ACC112 (cell line): Measurements from ENCODE around the gene EID2.
A peak's percentile ranks its signal among the peaks of the same experiment; 100 is the strongest.

Experiments used
- H2AFZ ChIP-seq: fragments of 200-600 bp; sonication (generic); one replicate; pipeline ENCODE4 v1.6.0; 2017; ENCODE audit warnings: antibody characterized with exemption, low read length; ENCODE audit not compliant: unreplicated experiment
- H3K27ac ChIP-seq: fragments of 200-600 bp; sonication (generic); 2 replicates; pipeline ENCODE4 v1.5.1; 2014; ENCODE audit warnings: low read depth, mild to moderate bottlenecking, antibody characterized with exemption, low read length, moderate library complexity
- H3K27me3 ChIP-seq: fragments of 200-600 bp; sonication (generic); 2 replicates; pipeline ENCODE4 v1.6.1; 2014; ENCODE audit warnings: mild to moderate bottlenecking, antibody characterized with exemption, low read length, moderate library complexity, mixed read lengths; ENCODE audit not compliant: insufficient read depth
- H3K36me3 ChIP-seq: fragments of 200-600 bp; sonication (generic); 2 replicates; pipeline ENCODE4 v1.6.1; 2016; ENCODE audit warnings: mild to moderate bottlenecking, antibody characterized with exemption, low read length, moderate library complexity, mixed read lengths; ENCODE audit not compliant: insufficient read depth
- H3K4me1 ChIP-seq: fragments of 200-600 bp; sonication (generic); one replicate; pipeline ENCODE4 v1.6.1; 2016; ENCODE audit warnings: low read length, mixed read lengths; ENCODE audit not compliant: insufficient read depth, unreplicated experiment, control insufficient read depth
- H3K4me3 ChIP-seq: fragments of 200-600 bp; sonication (generic); 2 replicates; pipeline ENCODE4 v1.5.1; 2014; ENCODE audit warnings: mild to moderate bottlenecking, low read depth, low read length
- H3K79me2 ChIP-seq: fragments of 200-600 bp; sonication (generic); one replicate; pipeline ENCODE4 v1.6.0; 2016; ENCODE audit warnings: low read length; ENCODE audit not compliant: control insufficient read depth, unreplicated experiment, insufficient read depth

Gene EID2

GRCh38 chr19:39501340-39501739 lies 38.6 kb downstream of the EID2 start:
- Histone ChIP-seq H3K4me3 (no peak overlapping the region), H3K27ac (no peak overlapping the region), H3K79me2 (no peaks in the 10 kb centered on the region), H3K4me1 (peaks cover 5% of the 10 kb centered on the region), H3K36me3 (no peaks in the 10 kb centered on the region), H2AFZ (no peak overlapping the region), H3K27me3 (peaks cover 30% of the 10 kb centered on the region)

GRCh38 chr19:39500543-39500942 lies 39.4 kb downstream of the EID2 start:
- no peaks in the 10 kb centered on the region for H3K36me3 ChIP-seq
- no peak overlapping the region for H3K27ac ChIP-seq
- peaks cover 30% of the 10 kb centered on the region for H3K27me3 ChIP-seq
- H3K4me1 ChIP-seq, result peaks cover 5% of the 10 kb centered on the region
- no peak overlapping the region for H3K4me3 ChIP-seq
- no peak overlapping the region for H2AFZ ChIP-seq
- no peaks in the 10 kb centered on the region for H3K79me2 ChIP-seq

- H3K79me2 ChIP-seq, result no peaks in the 10 kb centered on the region
- no peaks in the 10 kb centered on the region for H3K36me3 ChIP-seq
- H3K27me3 ChIP-seq, result peaks cover 30% of the 10 kb centered on the region
- H3K4me1 ChIP-seq, result peaks cover 5% of the 10 kb centered on the region
- H2AFZ ChIP-seq, result no peak overlapping the region
- no peak overlapping the region for H3K27ac ChIP-seq
- H3K4me3 ChIP-seq, result no peak overlapping the region
Observed at GRCh38 chr19:39499932-39500331, 40.0 kb downstream of the EID2 start.

- Histone ChIP-seq H3K4me3 (peak within 1 kb of the TSS; percentile 69), H3K79me2 (no peaks in the 10 kb centered on the region), H2AFZ (peak within 1 kb of the TSS; percentile 50), H3K36me3 (no peaks in the 10 kb centered on the region), H3K4me1 (peaks cover 5% of the 10 kb centered on the region), H3K27me3 (peaks cover 30% of the 10 kb centered on the region), H3K27ac (no peak within 1 kb of the TSS)
Observed at GRCh38 chr19:39498798-39499642, 40.9 kb downstream of the EID2 start, which contains the start of gene DLL3. DLL3 (plus strand) TSS chr19:39498947; CDS start chr19:39498975, 28 bp downstream.

GRCh38 chr19:39497996-39498797 lies 41.8 kb downstream of the EID2 start:
- Histone ChIP-seq H3K4me1 (peaks cover 5% of the 10 kb centered on the region), H3K27me3 (peaks cover 30% of the 10 kb centered on the region), H3K36me3 (no peaks in the 10 kb centered on the region), H2AFZ (peak overlapping the region; percentile 50), H3K79me2 (no peaks in the 10 kb centered on the region), H3K27ac (no peak overlapping the region), H3K4me3 (peak overlapping the region; percentile 69)

- Histone ChIP-seq H3K27me3 (peaks cover 30% of the 10 kb centered on the region), H3K4me3 (peak overlapping the region; percentile 69; the same call in 1 of the 2 replicates), H3K27ac (no peak overlapping the region), H3K36me3 (no peaks in the 10 kb centered on the region), H2AFZ (peak overlapping the region; percentile 50), H3K4me1 (peaks cover 5% of the 10 kb centered on the region), H3K79me2 (no peaks in the 10 kb centered on the region)
Observed at GRCh38 chr19:39497701-39497995, 42.3 kb downstream of the EID2 start.

- H3K27ac ChIP-seq, result no peak overlapping the region
- no peak overlapping the region for H2AFZ ChIP-seq
- no peak overlapping the region for H3K4me3 ChIP-seq
- peaks cover 5% of the 10 kb centered on the region for H3K4me1 ChIP-seq
- H3K36me3 ChIP-seq, result no peaks in the 10 kb centered on the region
- no peaks in the 10 kb centered on the region for H3K79me2 ChIP-seq
- H3K27me3 ChIP-seq, result peaks cover 30% of the 10 kb centered on the region
Observed at GRCh38 chr19:39496063-39496462, 43.9 kb downstream of the EID2 start.

- no peaks in the 10 kb centered on the region for H3K36me3 ChIP-seq
- H3K4me1 ChIP-seq, result peaks cover 5% of the 10 kb centered on the region
- no peak overlapping the region for H2AFZ ChIP-seq
- no peak overlapping the region for H3K27ac ChIP-seq
- H3K4me3 ChIP-seq, result no peak overlapping the region
- H3K27me3 ChIP-seq, result peaks cover 19% of the 10 kb centered on the region
- no peaks in the 10 kb centered on the region for H3K79me2 ChIP-seq
Observed at GRCh38 chr19:39494661-39495060, 45.3 kb downstream of the EID2 start.

- Histone ChIP-seq H3K36me3 (no peaks in the 10 kb centered on the region), H3K27me3 (peaks cover 2% of the 10 kb centered on the region; the same call in 1 of the 2 replicates), H3K27ac (no peak overlapping the region), H3K79me2 (no peaks in the 10 kb centered on the region), H3K4me3 (no peak overlapping the region), H3K4me1 (no peaks in the 10 kb centered on the region), H2AFZ (no peak overlapping the region)
Observed at GRCh38 chr19:39492788-39493187, 47.2 kb downstream of the EID2 start.

GRCh38 chr19:39492225-39492624 lies 47.7 kb downstream of the EID2 start:
- Histone ChIP-seq H3K4me3 (no peak overlapping the region), H2AFZ (no peak overlapping the region), H3K27ac (no peak overlapping the region), H3K4me1 (no peaks in the 10 kb centered on the region), H3K27me3 (no peaks in the 10 kb centered on the region), H3K36me3 (no peaks in the 10 kb centered on the region), H3K79me2 (no peaks in the 10 kb centered on the region)
